Caco-2 (cell line): ENCODE results near the gene LRRC51. TPM values are rescaled to one million over a fixed set of nuclear protein-coding genes. Genes with fewer than 3 reads are reported as not detected.
A peak's percentile ranks its signal among the peaks of the same experiment; 100 is the strongest.

Source experiments
- BruUV-seq: library from RNA; stranded (reverse); fragments of 400-500 nt; replicated peaks from 2 replicates; lab custom pipeline; 2021; lab: Mats Ljungman, UMichigan
- CTCF ChIA-PET: fragments of 300-600 bp; sonication (Branson Sonifier 250); formaldehyde crosslinking; loops from one replicate; lab custom pipeline; 2022; ENCODE audit warnings: antibody characterized with exemption; lab: Charles Lee
- POLR2A ChIA-PET: fragments of 300-600 bp; sonication (Branson Sonifier 250); formaldehyde crosslinking; loops from one replicate; lab custom pipeline; 2022; ENCODE audit warnings: antibody characterized with exemption; lab: Charles Lee
- DNase-seq, 2 experiments: peaks; one replicate each; pipeline versions ENCODE4 v3.0.0 to v3.0.0-alpha.2; 2020 to 2022
- H3K27me3 ChIP-seq: replicated peaks from 2 replicates; pipeline ENCODE4 v1.6.0; 2011; ENCODE audit warnings: low read length; ENCODE audit not compliant: control insufficient read depth, insufficient read depth
- H3K36me3 ChIP-seq: 2 replicates; pipeline ENCODE4 v1.5.1; 2011; ENCODE audit warnings: low read length; ENCODE audit not compliant: control insufficient read depth, insufficient read depth
- H3K4me1 ChIP-seq: fragments of 250-450 bp; sonication (Bioruptor Pico); 2 replicates; pipeline ENCODE4 v1.5.1; 2020; ENCODE audit warnings: mild to moderate bottlenecking
- H3K4me3 ChIP-seq: 2 replicates; pipeline ENCODE4 v1.5.1; 2011; ENCODE audit warnings: low read depth, mild to moderate bottlenecking, control low read depth, low read length
- H3K9me3 ChIP-seq: fragments of 250-450 bp; sonication (Bioruptor Pico); 2 replicates; pipeline ENCODE4 v1.5.1; 2020; ENCODE audit warnings: mild to moderate bottlenecking, moderate library complexity
- H3K27ac Mint-ChIP-seq: one replicate; pipeline ENCODE4 v1.8.0; 2022; ENCODE audit warnings: mixed read lengths; ENCODE audit not compliant: unreplicated experiment
- H3K27me3 Mint-ChIP-seq: one replicate; pipeline ENCODE4 v1.8.0; 2022; ENCODE audit warnings: mixed read lengths; ENCODE audit not compliant: insufficient read depth, unreplicated experiment
- H3K36me3 Mint-ChIP-seq: one replicate; pipeline ENCODE4 v1.8.0; 2022; ENCODE audit warnings: mild to moderate bottlenecking, mixed read lengths; ENCODE audit not compliant: insufficient read depth, unreplicated experiment
- H3K4me1 Mint-ChIP-seq: one replicate; pipeline ENCODE4 v1.8.0; 2022; ENCODE audit warnings: low read depth, mixed read lengths; ENCODE audit not compliant: unreplicated experiment
- H3K4me3 Mint-ChIP-seq: one replicate; pipeline ENCODE4 v1.8.0; 2022; ENCODE audit warnings: mild to moderate bottlenecking, moderate library complexity, mixed read lengths; ENCODE audit not compliant: unreplicated experiment
- H3K9me3 Mint-ChIP-seq: one replicate; pipeline ENCODE4 v1.8.0; 2022; ENCODE audit warnings: mixed read lengths; ENCODE audit not compliant: unreplicated experiment
- intact Hi-C: fragments of 100-400 bp; cut with micrococcal nuclease; formaldehyde crosslinking; loops from one replicate; pipeline ENCODE4 v1.10.0; 2022; ENCODE audit not compliant: unreplicated experiment
- total RNA-seq: library from RNA; stranded (reverse); gene quantifications from 2 replicates; pipeline ENCODE4 v1.2.3, GENCODE V29; 2022
- TF ChIP-seq, protein P1 (sequence below), 2 experiments: fragments of 200-600 bp in 1 of 2; IDR thresholded peaks; 1 replicate in 1 of 2; 2 replicates in 1 of 2; pipeline versions ENCODE4 v1.5.1 to v1.8.0; 2011 to 2022; ENCODE audit warnings: antibody characterized with exemption in 1 of 2, control low read depth in 1 of 2, inconsistent platforms in 1 of 2, low read depth in 1 of 2, low read length in 1 of 2, mild to moderate bottlenecking in 1 of 2, moderate library complexity in 1 of 2; ENCODE audit not compliant: insufficient read depth in 1 of 2, severe bottlenecking in 1 of 2, unreplicated experiment in 1 of 2

The LRRC51 gene
- total RNA-seq, 1 experiment from 2014 or later: 13.8 TPM

DNA sequence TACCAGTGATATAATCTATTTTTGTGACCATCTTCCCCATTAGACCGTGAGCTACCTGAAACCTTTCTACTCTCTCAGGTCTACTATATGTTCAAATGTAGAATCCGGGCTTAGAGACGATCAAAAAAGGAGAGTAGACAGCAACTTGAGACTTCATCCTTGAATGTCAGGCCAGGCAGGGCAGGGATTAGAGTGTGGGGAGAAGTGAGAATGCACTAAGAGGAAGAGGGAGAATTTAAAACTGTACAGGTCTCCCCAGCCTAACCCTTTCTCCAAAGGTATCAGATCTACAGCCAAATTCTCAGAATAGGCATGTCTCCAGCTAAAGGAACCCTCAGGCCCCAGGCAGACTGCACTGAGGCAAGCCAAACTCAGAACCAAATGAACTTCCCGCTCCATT is 21.5 kb downstream of the LRRC51 start:
- Mint-ChIP-seq H3K27me3 (no peaks in the 10 kb centered on the region), H3K27ac (peak overlapping the region; percentile 98), H3K9me3 (no peaks in the 10 kb centered on the region), H3K36me3 (peaks cover 53% of the 10 kb centered on the region), H3K4me1 (peaks cover 26% of the 10 kb centered on the region), H3K4me3 (peak overlapping the region; percentile 97)
- TSS peak; percentile 58 for BruUV-seq
- no peaks in the 10 kb centered on the region for H3K9me3 ChIP-seq
- TF ChIP-seq, protein P1, sequence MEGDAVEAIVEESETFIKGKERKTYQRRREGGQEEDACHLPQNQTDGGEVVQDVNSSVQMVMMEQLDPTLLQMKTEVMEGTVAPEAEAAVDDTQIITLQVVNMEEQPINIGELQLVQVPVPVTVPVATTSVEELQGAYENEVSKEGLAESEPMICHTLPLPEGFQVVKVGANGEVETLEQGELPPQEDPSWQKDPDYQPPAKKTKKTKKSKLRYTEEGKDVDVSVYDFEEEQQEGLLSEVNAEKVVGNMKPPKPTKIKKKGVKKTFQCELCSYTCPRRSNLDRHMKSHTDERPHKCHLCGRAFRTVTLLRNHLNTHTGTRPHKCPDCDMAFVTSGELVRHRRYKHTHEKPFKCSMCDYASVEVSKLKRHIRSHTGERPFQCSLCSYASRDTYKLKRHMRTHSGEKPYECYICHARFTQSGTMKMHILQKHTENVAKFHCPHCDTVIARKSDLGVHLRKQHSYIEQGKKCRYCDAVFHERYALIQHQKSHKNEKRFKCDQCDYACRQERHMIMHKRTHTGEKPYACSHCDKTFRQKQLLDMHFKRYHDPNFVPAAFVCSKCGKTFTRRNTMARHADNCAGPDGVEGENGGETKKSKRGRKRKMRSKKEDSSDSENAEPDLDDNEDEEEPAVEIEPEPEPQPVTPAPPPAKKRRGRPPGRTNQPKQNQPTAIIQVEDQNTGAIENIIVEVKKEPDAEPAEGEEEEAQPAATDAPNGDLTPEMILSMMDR (IDR thresholded peaks at IDR 0.05; ENCODE audit: insufficient read depth in 1 of 2, low read depth in 1 of 2, low read length in 1 of 2, severe bottlenecking in 1 of 2, unreplicated experiment in 1 of 2): no peak
- intact Hi-C loops: loop anchor here (2.0 kb wide), 1 partner anchor 121 kb away; no protein-coding TSS in a partner anchor
- ChIA-PET POLR2A (interaction anchor here (0.6 to 1.0 kb wide), 3 partner anchors 10 to 1033 kb away, joined by 3 to 4 read pairs (median 4); partner anchors contain the start of gene ANAPC15), CTCF (no interaction called here)
- no peaks in the 10 kb centered on the region for H3K27me3 ChIP-seq
- peaks cover 11% of the 10 kb centered on the region for H3K36me3 ChIP-seq
- DNase-seq: no peak
- peaks cover 18% of the 10 kb centered on the region for H3K4me1 ChIP-seq
- peak overlapping the region; percentile 93 for H3K4me3 ChIP-seq

DNA sequence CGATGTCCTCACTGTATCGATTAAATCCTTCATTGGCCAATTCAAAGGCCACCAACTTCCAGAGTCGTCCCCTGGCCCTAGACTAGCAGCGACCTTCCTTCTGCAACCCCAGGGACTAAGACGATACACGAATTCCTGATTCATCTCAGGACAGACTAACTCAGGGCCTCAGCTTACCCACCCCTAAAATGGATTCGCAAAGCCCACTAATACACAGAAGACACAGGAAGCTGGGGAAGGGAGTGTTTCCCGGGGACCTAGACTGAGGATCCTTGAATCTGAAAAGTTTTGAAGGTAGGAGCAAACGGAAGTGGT is 21.9 kb downstream of the LRRC51 start:
- no TSS peak for BruUV-seq
- Mint-ChIP-seq H3K4me1 (peaks cover 26% of the 10 kb centered on the region), H3K27me3 (no peaks in the 10 kb centered on the region), H3K4me3 (peak overlapping the region; percentile 97), H3K9me3 (no peaks in the 10 kb centered on the region), H3K27ac (peak overlapping the region; percentile 98), H3K36me3 (peaks cover 52% of the 10 kb centered on the region)
- POLR2A ChIA-PET: interaction anchor here (0.6 to 1.0 kb wide), 3 partner anchors 10 to 1033 kb away, joined by 3 to 4 read pairs (median 4); partner anchors contain the start of gene ANAPC15
- no peak for DNase-seq
- no peaks in the 10 kb centered on the region for H3K9me3 ChIP-seq
- peaks cover 9% of the 10 kb centered on the region for H3K36me3 ChIP-seq
- peak overlapping the region; percentile 93 for H3K4me3 ChIP-seq
- H3K27me3 ChIP-seq: no peaks in the 10 kb centered on the region
- intact Hi-C loops: loop anchor here (2.0 kb wide), 1 partner anchor 120 kb away; no protein-coding TSS in a partner anchor
- TF ChIP-seq, protein P1 (IDR thresholded peaks at IDR 0.05; ENCODE audit: insufficient read depth in 1 of 2, low read depth in 1 of 2, low read length in 1 of 2, severe bottlenecking in 1 of 2, unreplicated experiment in 1 of 2): no peak
- peaks cover 18% of the 10 kb centered on the region for H3K4me1 ChIP-seq
- CTCF ChIA-PET: no interaction called here

DNA sequence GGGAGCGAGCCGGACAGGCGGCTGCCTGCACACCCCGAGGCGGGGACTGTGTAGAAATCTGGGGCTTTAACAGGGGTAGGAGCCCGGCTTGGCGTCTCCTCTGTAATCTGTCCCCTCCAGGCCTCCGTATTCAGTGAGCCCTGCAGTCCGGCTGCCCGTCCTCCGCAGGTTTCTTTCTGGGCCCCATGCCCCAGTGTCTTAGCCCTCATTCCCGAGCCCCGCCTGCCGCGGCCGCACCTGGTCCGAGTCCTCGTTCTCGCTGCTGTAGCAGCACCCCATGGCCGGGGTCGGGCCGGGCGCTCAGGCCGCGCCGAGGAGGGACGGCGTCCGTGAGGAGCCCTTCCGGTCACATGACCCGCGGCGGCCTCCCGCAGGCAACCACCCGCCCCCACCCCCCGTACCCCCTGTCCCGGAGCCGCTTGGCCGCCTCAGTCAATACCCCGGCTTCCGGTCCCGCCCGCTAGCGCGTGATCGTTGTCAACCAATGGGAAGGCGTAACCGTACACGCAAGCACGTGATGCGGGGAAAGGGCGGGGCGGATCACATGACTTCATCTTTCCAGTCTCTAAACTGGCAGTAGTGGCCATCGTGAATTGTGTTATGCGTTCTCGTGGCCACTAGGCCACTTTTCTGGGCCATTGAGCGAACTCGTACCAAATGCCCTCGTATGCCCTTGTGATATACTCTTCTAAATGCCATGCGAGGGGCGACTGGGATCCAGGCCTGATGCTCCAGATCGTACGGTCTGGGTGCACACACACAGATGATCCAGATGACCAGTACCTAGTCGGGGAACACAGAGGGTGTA is 22.5 kb downstream of the LRRC51 start, which contains the start of gene LAMTOR1:
TSS of gene LAMTOR1 (minus strand) at position 352 of the 808 bp plus-strand sequence. CDS start at position 279, 73 bp downstream.
- H3K27me3 ChIP-seq: no peaks in the 10 kb centered on the region
- no peaks in the 10 kb centered on the region for H3K9me3 Mint-ChIP-seq
- ChIA-PET CTCF (no interaction called here), POLR2A (interaction anchor here (0.5 to 1.0 kb wide), 3 partner anchors 9 to 1032 kb away, joined by 3 to 4 read pairs (median 4); partner anchors contain the start of gene ANAPC15)
- peak within 1 kb of the TSS; percentile 98 for H3K27ac Mint-ChIP-seq
- TF ChIP-seq, protein P1 (IDR thresholded peaks at IDR 0.05; ENCODE audit: insufficient read depth in 1 of 2, low read depth in 1 of 2, low read length in 1 of 2, severe bottlenecking in 1 of 2, unreplicated experiment in 1 of 2): peak; percentile 72 to 79
- no TSS peak for BruUV-seq
- peak within 1 kb of the TSS; percentile 93 for H3K4me3 ChIP-seq
- H3K4me1 ChIP-seq: peaks cover 18% of the 10 kb centered on the region
- peak within 1 kb of the TSS; percentile 97 for H3K4me3 Mint-ChIP-seq
- intact Hi-C loops: loop anchor here (1.0 to 2.0 kb wide), 5 partner anchors 9 to 311 kb away; partner anchors contain the start of genes ANAPC15, LRRC51 and NUMA1
- peak; percentile 100 for DNase-seq
- H3K4me1 Mint-ChIP-seq: peaks cover 26% of the 10 kb centered on the region
- no peaks in the 10 kb centered on the region for H3K27me3 Mint-ChIP-seq
- H3K36me3 Mint-ChIP-seq: peaks cover 47% of the 10 kb centered on the region
- no peaks in the 10 kb centered on the region for H3K9me3 ChIP-seq
- H3K36me3 ChIP-seq: peaks cover 5% of the 10 kb centered on the region; the same call in 1 of the 2 replicates
